ENCODE measurements around the gene NEK8.
A peak's percentile ranks its signal among the peaks of the same experiment; 100 is the strongest.

The NEK8 gene

GRCh38 chr17:28728364-28729200 lies at the start of gene NEK8:
Gene NEK8, plus strand, starts transcription at chr17:28728788. Its CDS starts 26 bp downstream, at chr17:28728814.
- no peak for TF ChIP-seq CTCF (IDR thresholded peaks at IDR 0.05; ENCODE audit: low read depth, low read length)
- H3K4me3 ChIP-seq (replicated peaks in 1 of 2; ENCODE audit: low read depth in 2 of 2, low read length in 2 of 2): peak within 1 kb of the TSS; percentile 74 to 86
- peak; percentile 95 to 96 for DNase-seq (ENCODE audit: low read depth in 2 of 2)

- H3K4me3 ChIP-seq (replicated peaks in 1 of 2; ENCODE audit: low read depth in 2 of 2, low read length in 2 of 2): no peak overlapping the region
- DNase-seq (ENCODE audit: low read depth in 2 of 2): no peak
- no peak for TF ChIP-seq CTCF (IDR thresholded peaks at IDR 0.05; ENCODE audit: low read depth, low read length)
Observed at GRCh38 chr17:28682655-28683054, 45.9 kb upstream of the NEK8 start.

DNA sequence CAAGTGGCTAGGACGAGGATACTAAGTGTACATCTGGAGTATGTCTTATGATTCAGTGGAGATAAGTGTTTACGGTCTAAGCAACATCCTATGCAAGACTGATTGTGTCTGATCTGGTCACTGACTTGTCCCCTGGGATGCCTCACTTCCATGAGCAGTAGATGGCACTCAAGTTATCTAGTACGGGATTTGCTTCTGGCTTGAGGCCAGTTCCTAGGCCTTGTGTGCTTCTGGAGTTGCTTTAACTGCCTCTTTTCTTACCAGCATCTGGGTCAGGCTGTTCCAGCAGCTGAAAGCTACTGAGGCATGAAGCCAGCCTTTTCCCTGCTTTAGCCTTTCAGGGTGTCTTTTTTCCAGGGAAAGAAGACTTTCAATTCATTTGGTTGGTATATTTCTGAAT lies 43.6 kb upstream of the NEK8 start:
- TF ChIP-seq CTCF (IDR thresholded peaks at IDR 0.05; ENCODE audit: low read depth, low read length): no peak
- peak; percentile 27 to 61 for DNase-seq (ENCODE audit: low read depth in 2 of 2)
- no peak overlapping the region for H3K4me3 ChIP-seq (replicated peaks in 1 of 2; ENCODE audit: low read depth in 2 of 2, low read length in 2 of 2)

DNA sequence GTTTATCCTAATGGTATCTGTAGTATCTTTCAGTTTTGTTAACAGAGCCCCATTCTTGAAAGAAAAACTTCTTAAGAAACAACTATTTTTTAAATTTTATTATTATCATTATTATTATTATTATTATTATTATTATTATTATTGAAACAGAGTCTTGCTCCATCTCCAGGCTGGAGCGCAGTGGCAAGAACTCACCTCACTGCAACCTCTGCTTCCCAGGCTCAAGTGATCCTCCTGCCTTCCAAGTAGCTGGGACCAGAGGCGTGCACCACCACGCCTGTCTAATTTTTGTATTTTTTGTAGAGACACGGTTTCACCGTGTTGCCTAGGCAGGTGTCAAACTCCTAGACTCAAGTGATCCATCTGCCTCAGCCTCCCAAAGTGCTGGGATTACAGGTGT lies 43.2 kb upstream of the NEK8 start:
- no peak for TF ChIP-seq CTCF (IDR thresholded peaks at IDR 0.05; ENCODE audit: low read depth, low read length)
- no peak for DNase-seq (ENCODE audit: low read depth in 2 of 2)
- H3K4me3 ChIP-seq (replicated peaks in 1 of 2; ENCODE audit: low read depth in 2 of 2, low read length in 2 of 2): no peak overlapping the region

DNA sequence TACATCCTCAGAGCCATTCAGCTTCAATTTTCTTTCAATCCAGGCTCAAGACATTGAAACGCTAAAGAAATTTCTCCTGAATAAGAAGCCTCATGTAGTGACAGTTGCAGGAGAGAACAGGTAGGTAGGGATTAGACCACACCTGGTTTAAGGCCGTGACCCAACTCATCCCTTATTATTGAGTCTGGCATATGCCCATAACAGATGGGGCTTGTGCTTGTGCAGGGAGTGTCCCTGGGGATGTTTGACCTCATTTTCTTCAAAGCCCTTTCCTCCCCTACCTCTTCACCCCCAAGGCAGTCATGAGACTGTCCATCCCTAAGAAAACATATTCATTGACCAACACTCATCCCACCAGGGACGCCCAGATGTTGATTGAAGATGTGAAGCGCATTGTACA lies 42.3 kb upstream of the NEK8 start:
- no peak overlapping the region for H3K4me3 ChIP-seq (replicated peaks in 1 of 2; ENCODE audit: low read depth in 2 of 2, low read length in 2 of 2)
- TF ChIP-seq CTCF (IDR thresholded peaks at IDR 0.05; ENCODE audit: low read depth, low read length): no peak
- DNase-seq (ENCODE audit: low read depth in 2 of 2): no peak

GRCh38 chr17:28688481-28688880 lies 40.1 kb upstream of the NEK8 start:
- no peak overlapping the region for H3K4me3 ChIP-seq (replicated peaks in 1 of 2; ENCODE audit: low read depth in 2 of 2, low read length in 2 of 2)
- DNase-seq (ENCODE audit: low read depth in 2 of 2): no peak
- no peak for TF ChIP-seq CTCF (IDR thresholded peaks at IDR 0.05; ENCODE audit: low read depth, low read length)

Measured in cardiac fibroblast (primary cell).